Mononuclear cell (primary cell): Measurements from ENCODE around the gene OCA2. TPM values are rescaled to one million over a fixed set of nuclear protein-coding genes. Genes with fewer than 3 reads are reported as not detected.
"Not testable (repeated sequence)": the region's sequence is repeated elsewhere in the genome, so short reads cannot be mapped to it uniquely, and the experiment has no call there.

ENCODE experiments used
- H3K27me3 ChIP-seq: 2 replicates; pipeline ENCODE4 v1.6.0; 2011; ENCODE audit warnings: low read length, control low read depth; ENCODE audit not compliant: insufficient read depth
- H3K4me1 ChIP-seq: 2 replicates; pipeline ENCODE4 v1.5.1; 2011; ENCODE audit warnings: mild to moderate bottlenecking, low read length, control low read depth; ENCODE audit not compliant: insufficient read depth
- H3K4me3 ChIP-seq: 2 replicates; pipeline ENCODE4 v1.5.1; 2011; ENCODE audit warnings: mild to moderate bottlenecking, low read length, moderate library complexity
- H3K9me3 ChIP-seq: 2 replicates; pipeline ENCODE4 v1.5.1; 2011; ENCODE audit warnings: low read depth, mild to moderate bottlenecking, control low read depth, low read length
- total RNA-seq: library from RNA; depleted of rRNA; stranded (reverse); fragments of >200 nt; gene quantifications from one replicate; pipeline ENCODE4 v1.2.3, GENCODE V29; 2012

Gene OCA2
- total RNA-seq, 1 donor = 0.10 TPM

DNA sequence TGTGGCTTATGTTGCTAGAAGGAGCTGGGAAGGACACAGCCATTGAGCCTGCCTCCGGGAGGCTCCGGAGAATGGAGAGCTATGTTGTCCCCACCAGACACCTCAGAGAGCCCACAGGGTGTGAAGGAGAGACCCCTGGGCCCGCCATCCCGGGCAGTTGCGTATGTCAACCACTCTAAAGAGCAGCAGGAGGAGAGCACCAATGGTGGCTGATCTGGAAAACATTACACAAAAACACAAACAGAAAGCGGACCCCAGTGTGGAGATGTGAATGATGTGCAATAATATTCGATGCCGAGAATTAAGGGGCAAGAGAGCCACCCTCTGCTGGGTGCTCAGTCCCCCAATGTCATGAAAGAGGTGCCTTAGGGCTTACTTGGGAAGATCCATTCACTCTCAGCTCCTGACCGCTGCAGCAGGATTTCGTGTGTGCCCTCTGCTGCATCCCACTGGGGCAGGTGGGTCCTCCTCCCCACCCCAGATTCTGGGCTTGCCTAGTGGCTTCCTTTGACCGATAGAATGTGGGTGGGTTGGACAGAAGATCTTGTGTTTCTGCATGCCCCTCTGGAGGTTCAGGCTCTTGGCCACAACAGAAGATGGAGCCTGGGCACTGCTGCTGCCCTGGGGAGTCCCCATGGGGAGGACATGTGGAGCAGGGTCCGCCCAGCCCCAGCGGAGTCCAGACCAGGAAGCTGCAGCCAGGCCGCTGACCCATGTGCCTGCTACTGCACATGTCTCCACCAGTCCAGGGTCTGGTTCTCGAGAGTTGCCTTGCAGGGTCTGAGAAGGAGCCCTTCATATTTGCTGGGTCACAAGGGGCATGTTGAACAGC is 245.3 kb downstream of the OCA2 start:
- no peaks in the 10 kb centered on the region for H3K4me1 ChIP-seq

DNA sequence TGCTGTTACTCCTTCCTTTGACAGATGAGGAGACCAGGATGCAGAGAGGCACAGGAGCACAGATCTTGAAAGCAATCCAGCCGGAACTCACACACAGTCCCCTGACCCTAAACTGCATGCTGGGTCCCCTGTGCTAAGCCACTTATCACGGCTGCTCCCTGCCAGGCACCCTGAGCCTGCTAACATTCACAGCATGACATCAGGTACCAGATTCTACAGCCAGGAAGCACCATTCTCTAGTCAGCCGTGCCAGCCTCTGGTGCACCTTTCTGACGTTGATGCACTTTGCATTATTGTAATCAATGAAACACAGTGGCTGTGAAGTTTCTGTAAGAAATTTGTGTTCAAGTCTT is 247.3 kb downstream of the OCA2 start:
- Histone ChIP-seq H3K9me3 (no peaks in the 10 kb centered on the region), H3K27me3 (no peaks in the 10 kb centered on the region), H3K4me3 (no peak overlapping the region), H3K4me1 (no peaks in the 10 kb centered on the region)

More for the DNA sequence above, 245.3 kb downstream of the OCA2 start:
- no peaks in the 10 kb centered on the region for H3K27me3 ChIP-seq
- no peaks in the 10 kb centered on the region for H3K9me3 ChIP-seq
- H3K4me3 ChIP-seq = no peak overlapping the region

GRCh38 chr15:27850981-27851857 is 247.9 kb downstream of the OCA2 start:
- no peaks in the 10 kb centered on the region for H3K9me3 ChIP-seq
- H3K4me1 ChIP-seq = no peaks in the 10 kb centered on the region
- H3K4me3 ChIP-seq = no peak overlapping the region
- no peaks in the 10 kb centered on the region for H3K27me3 ChIP-seq

GRCh38 chr15:27850050-27850449 is 249.1 kb downstream of the OCA2 start:
- H3K4me3 ChIP-seq = no peak overlapping the region
- no peaks in the 10 kb centered on the region for H3K9me3 ChIP-seq
- no peaks in the 10 kb centered on the region for H3K4me1 ChIP-seq
- no peaks in the 10 kb centered on the region for H3K27me3 ChIP-seq

DNA sequence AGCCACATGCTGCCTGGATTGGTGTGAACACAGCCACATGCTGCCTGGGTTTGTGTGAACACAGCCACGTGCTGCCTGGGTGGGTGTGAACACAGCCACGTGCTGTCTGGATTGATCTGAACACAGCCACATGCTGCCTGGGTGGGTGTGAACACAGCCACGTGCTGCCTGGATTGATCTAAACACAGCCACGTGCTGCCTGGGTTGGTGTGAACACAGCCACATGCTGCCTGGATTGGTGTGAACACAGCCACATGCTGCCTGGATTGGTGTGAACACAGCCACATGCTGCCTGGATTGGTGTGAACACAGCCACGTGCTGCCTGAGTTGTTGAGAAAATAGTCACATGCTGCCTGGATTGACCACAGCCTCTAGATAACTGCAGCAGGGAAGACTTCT is 250.2 kb downstream of the OCA2 start:
- H3K4me1 ChIP-seq = not testable (repeated sequence)

GRCh38 chr15:27847775-27848710 is 251.1 kb downstream of the OCA2 start:
- Histone ChIP-seq H3K9me3 (no peaks in the 10 kb centered on the region), H3K4me1 (no peaks in the 10 kb centered on the region)

More for the DNA sequence above, 250.2 kb downstream of the OCA2 start:
- not testable (repeated sequence) for H3K4me3 ChIP-seq, H3K9me3 ChIP-seq, H3K27me3 ChIP-seq

GRCh38 chr15:27846722-27847395 is 252.3 kb downstream of the OCA2 start:
- Histone ChIP-seq H3K4me3 (no peak overlapping the region), H3K4me1 (no peaks in the 10 kb centered on the region), H3K27me3 (no peaks in the 10 kb centered on the region), H3K9me3 (no peaks in the 10 kb centered on the region)

More at GRCh38 chr15:27847775-27848710, 251.1 kb downstream of the OCA2 start:
- Histone ChIP-seq H3K4me3 (no peak overlapping the region), H3K27me3 (no peaks in the 10 kb centered on the region)

- Histone ChIP-seq H3K27me3 (no peaks in the 10 kb centered on the region), H3K4me1 (no peaks in the 10 kb centered on the region), H3K9me3 (no peaks in the 10 kb centered on the region), H3K4me3 (no peak overlapping the region)
Measured at GRCh38 chr15:27845535-27846369, 253.4 kb downstream of the OCA2 start.

GRCh38 chr15:27844018-27844666 is 255.0 kb downstream of the OCA2 start:
- Histone ChIP-seq H3K9me3 (no peaks in the 10 kb centered on the region), H3K27me3 (no peaks in the 10 kb centered on the region), H3K4me1 (no peaks in the 10 kb centered on the region), H3K4me3 (no peak overlapping the region)

- no peak overlapping the region for H3K4me3 ChIP-seq
- no peaks in the 10 kb centered on the region for H3K27me3 ChIP-seq
- H3K4me1 ChIP-seq = no peaks in the 10 kb centered on the region
- H3K9me3 ChIP-seq = no peaks in the 10 kb centered on the region
Measured at GRCh38 chr15:27843146-27843545, 256.0 kb downstream of the OCA2 start.

- H3K4me1 ChIP-seq = no peaks in the 10 kb centered on the region
- no peak overlapping the region for H3K4me3 ChIP-seq
- no peaks in the 10 kb centered on the region for H3K9me3 ChIP-seq
- no peaks in the 10 kb centered on the region for H3K27me3 ChIP-seq
Measured at GRCh38 chr15:27842526-27842925, 256.6 kb downstream of the OCA2 start.

DNA sequence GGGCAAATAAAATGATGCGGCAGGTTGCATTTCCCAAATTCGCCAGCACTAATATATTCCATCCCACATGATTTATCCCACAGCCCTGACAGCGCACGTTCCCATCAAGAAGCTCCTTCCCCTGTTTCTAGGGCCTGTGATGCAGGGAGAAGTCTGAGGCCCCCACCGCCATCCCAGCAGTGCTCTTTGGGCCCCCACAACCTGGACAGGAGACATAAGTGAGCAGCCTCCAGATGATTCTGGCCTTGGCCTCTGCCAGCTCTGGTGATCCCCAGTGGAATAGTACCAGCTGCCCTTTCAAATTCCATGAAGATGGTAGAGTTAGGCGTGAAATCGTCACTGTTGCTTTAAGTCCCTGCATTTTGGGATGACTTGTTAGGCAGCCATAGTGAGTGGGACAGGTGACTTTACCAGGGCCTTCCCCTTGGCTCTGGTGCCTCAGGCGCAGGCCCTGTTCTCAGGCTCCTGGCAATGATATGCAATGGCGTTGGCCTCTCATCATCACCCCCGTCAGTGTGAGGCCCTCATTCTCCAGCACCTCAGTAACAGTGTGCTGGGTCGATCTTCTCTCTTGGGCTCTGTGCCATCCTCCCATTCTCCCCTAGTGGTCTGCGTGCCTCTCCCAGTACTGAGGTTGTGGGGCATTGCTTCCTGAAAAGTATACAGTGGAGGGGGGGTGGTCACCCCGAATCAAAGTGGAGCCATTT is 263.7 kb downstream of the OCA2 start:
- H3K4me1 ChIP-seq = no peaks in the 10 kb centered on the region
- no peaks in the 10 kb centered on the region for H3K9me3 ChIP-seq
- no peaks in the 10 kb centered on the region for H3K27me3 ChIP-seq
- H3K4me3 ChIP-seq = no peak overlapping the region

- H3K9me3 ChIP-seq = no peaks in the 10 kb centered on the region
- H3K4me1 ChIP-seq = no peaks in the 10 kb centered on the region
- no peaks in the 10 kb centered on the region for H3K27me3 ChIP-seq
- H3K4me3 ChIP-seq = no peak overlapping the region
Measured at GRCh38 chr15:27834684-27835083, 264.4 kb downstream of the OCA2 start.
